K562 (cell line): ENCODE data around the gene GHRL. TPM values are rescaled to one million over a fixed set of nuclear protein-coding genes. Genes with fewer than 3 reads are reported as not detected.

Experiments
- ATAC-seq: fragments of 200-7000 bp; cut with Tn5 transposase; 3 replicates; pipeline ENCODE4 v1.9.1; 2020; ENCODE audit warnings: moderate library complexity
- BruUV-seq: library from RNA; stranded (reverse); fragments of 400-500 nt; replicated peaks from 2 replicates; lab custom pipeline; 2021; lab: Mats Ljungman, UMichigan
- CTCF ChIA-PET: fragments of 300-600 bp; formaldehyde crosslinking; extraction: SDS; loops from one replicate; lab custom pipeline; 2021; ENCODE audit warnings: low intra/inter-chr PET ratio; lab: Yijun Ruan, JAX
- POLR2A ChIA-PET: fragments of 300-600, 350-650 bp; sonication (Branson Sonifier 250); formaldehyde crosslinking; extraction: SDS; loops from one replicate; lab custom pipeline; 2021; ENCODE audit warnings: antibody characterized with exemption, inconsistent platforms; lab: Yijun Ruan, JAX
- DNase-seq, 4 experiments: peaks; one replicate each; pipeline versions ENCODE4 v3.0.0 to v3.0.0-alpha.2; 2011 to 2018; ENCODE audit warnings: low spot score in 3 of 4, mixed read lengths in 3 of 4; ENCODE audit errors: extremely low read depth in 1 of 4
- FAIRE-seq: peaks from 2 replicates; lab custom pipeline; 2011; peaks lifted over from hg19 to GRCh38; lab: Jason Lieb, UNC
- H2AFZ ChIP-seq: 2 replicates; pipeline ENCODE4 v1.6.0; 2011; ENCODE audit warnings: low read depth, low read length, control low read depth, inconsistent platforms
- H3K27ac ChIP-seq: fragments of 200-600 bp; 3 replicates; pipeline ENCODE4 v1.8.0; 2011; ENCODE audit warnings: low read depth, mild to moderate bottlenecking, control low read depth, inconsistent platforms, low read length, moderate library complexity, mixed read lengths; ENCODE audit errors: extremely low read depth
- H3K27me3 ChIP-seq, 2 experiments: fragments of 300-600 bp in 1 of 2; 2 replicates in 1 of 2; 3 replicates in 1 of 2; pipeline versions ENCODE4 v1.6.0 to v1.8.0; 2011; ENCODE audit warnings: inconsistent platforms in 2 of 2, low read length in 2 of 2, mild to moderate bottlenecking in 1 of 2, mixed read lengths in 1 of 2, moderate library complexity in 1 of 2; ENCODE audit not compliant: control insufficient read depth in 2 of 2, insufficient read depth in 2 of 2
- H3K36me3 ChIP-seq: fragments of 300-600 bp; 3 replicates; pipeline ENCODE4 v1.8.0; 2011; ENCODE audit warnings: mild to moderate bottlenecking, low read length, inconsistent platforms; ENCODE audit not compliant: control insufficient read depth, insufficient read depth
- H3K4me1 ChIP-seq, 2 experiments: fragments of 200-600 bp in 1 of 2; replicated peaks in 1 of 2; 2 replicates in 1 of 2; 3 replicates in 1 of 2; pipeline versions ENCODE4 v1.5.1 to v1.8.0; 2011; ENCODE audit warnings: inconsistent platforms in 2 of 2, low read length in 2 of 2, mild to moderate bottlenecking in 1 of 2, mixed read lengths in 1 of 2, moderate library complexity in 1 of 2; ENCODE audit not compliant: control insufficient read depth in 2 of 2, insufficient read depth in 2 of 2
- H3K4me2 ChIP-seq: 2 replicates; pipeline ENCODE4 v1.6.1; 2011; ENCODE audit warnings: low read length, control low read depth, inconsistent platforms, mixed read lengths; ENCODE audit not compliant: insufficient read depth
- H3K4me3 ChIP-seq: fragments of 200-600 bp; sonication (generic), shearing (Covaris generic); 2 replicates; pipeline ENCODE4 v1.5.1; 2016; ENCODE audit warnings: control low read depth, inconsistent platforms
- H3K79me2 ChIP-seq: fragments of 200-600 bp; 3 replicates; pipeline ENCODE4 v1.8.0; 2011; ENCODE audit warnings: low read length, inconsistent platforms; ENCODE audit not compliant: control insufficient read depth, insufficient read depth
- H3K9ac ChIP-seq, 2 experiments: 2 replicates each; pipeline versions ENCODE4 v1.6.0 to v1.6.1; 2011; ENCODE audit warnings: low read depth in 2 of 2, low read length in 2 of 2, control low read depth in 1 of 2, inconsistent platforms in 1 of 2, mild to moderate bottlenecking in 1 of 2, mixed read lengths in 1 of 2; ENCODE audit not compliant: insufficient read depth in 1 of 2
- H3K9me1 ChIP-seq: one replicate; pipeline ENCODE4 v1.6.0; 2011; ENCODE audit warnings: inconsistent platforms, mild to moderate bottlenecking, low read length, moderate library complexity; ENCODE audit not compliant: control insufficient read depth, insufficient read depth
- H3K9me3 ChIP-seq: replicated peaks from 2 replicates; pipeline ENCODE4 v1.5.1; 2011; ENCODE audit warnings: low read depth, low read length, inconsistent platforms; ENCODE audit not compliant: control insufficient read depth, insufficient read depth
- H4K20me1 ChIP-seq: replicated peaks from 2 replicates; pipeline ENCODE4 v1.6.1; 2011; ENCODE audit warnings: low read length, inconsistent platforms, mixed read lengths; ENCODE audit not compliant: control insufficient read depth, insufficient read depth
- CHCHD3 ChIP-seq: fragments of 250-450 bp; sonication (Bioruptor Pico); IDR thresholded peaks from 2 replicates; pipeline ENCODE4 v2.1.2; 2022; ENCODE audit warnings: mild to moderate bottlenecking
- ETV5 ChIP-seq: sonication (generic); formaldehyde crosslinking; IDR thresholded peaks from 2 replicates; pipeline ENCODE4 v1.4.0; 2020; ENCODE audit warnings: low read depth, mild to moderate bottlenecking, missing genetic modification reagents
- HEY1 ChIP-seq: fragments of 250-450 bp; sonication (Bioruptor Pico); IDR thresholded peaks from 2 replicates; pipeline ENCODE4 v1.5.0; 2020; ENCODE audit warnings: mild to moderate bottlenecking, moderate library complexity, borderline replicate concordance
- MTA1 ChIP-seq: fragments of 450-650 bp; IDR thresholded peaks from 2 replicates; pipeline ENCODE4 v1.6.1; 2017; ENCODE audit warnings: borderline replicate concordance
- PCBP2 ChIP-seq: fragments of 200-400 bp; formaldehyde crosslinking; IDR thresholded peaks from 2 replicates; pipeline ENCODE4 v1.6.1; 2018; ENCODE audit warnings: low read length, low read depth, mild to moderate bottlenecking, moderate library complexity; ENCODE audit not compliant: poor library complexity, severe bottlenecking
- POLR2H ChIP-seq: IDR thresholded peaks from 2 replicates; pipeline ENCODE4 v1.6.1; 2016; ENCODE audit warnings: missing genetic modification characterization, low read depth, mild to moderate bottlenecking, control low read depth, missing compliant biosample characterization, moderate library complexity
- PRPF4 ChIP-seq: fragments of 200-400 bp; formaldehyde crosslinking; IDR thresholded peaks from one replicate; pipeline ENCODE4 v1.6.1; 2017; ENCODE audit warnings: low read length, low read depth, mild to moderate bottlenecking; ENCODE audit not compliant: insufficient read depth, poor library complexity, severe bottlenecking
- ZNF316 ChIP-seq: fragments of 450-650 bp; IDR thresholded peaks from 2 replicates; pipeline ENCODE4 v1.6.1; 2016
- ZNF77 ChIP-seq: fragments of 250-450 bp; sonication (Bioruptor Pico); IDR thresholded peaks from 2 replicates; pipeline ENCODE4 v1.5.0; 2020
- WGBS: fragments of 100-300 bp; shearing (Covaris generic); methylation state at CpG from one replicate; pipeline ENCODE4 v1.1.6; 2016; ENCODE audit warnings: low coverage, mixed read lengths; ENCODE audit not compliant: insufficient coverage; ENCODE audit errors: missing lambda C conversion rate; 5-methylcytosine and 5-hydroxymethylcytosine counted together
- in situ Hi-C: fragments of 300-500 bp; cut with MboI; formaldehyde crosslinking; loops from 4 replicates; pipeline ENCODE4 v1.15.0; 2018; ENCODE audit warnings: inconsistent platforms, mixed read lengths
- intact Hi-C: fragments of 100-400 bp; cut with micrococcal nuclease; formaldehyde crosslinking; loops from 2 replicates; pipeline ENCODE4 v1.14.2; 2022
- polyA plus RNA-seq, 8 experiments: library from polyadenylated mRNA; depleted of rRNA in 4 of 8; stranded (reverse) in 5 of 8; unstranded in 3 of 8; fragments of >200 nt; fragmentation: Nextera tagmentation in 2 of 8; fragmentation: Illumina TruSeq in 1 of 8; extraction: Ambion mirVana in 2 of 8; extraction: Trizol in 1 of 8; gene quantifications; 2 replicates each; pipeline versions ENCODE4 v1.2.1 to v1.2.3, GENCODE V29; 2011 to 2014; ENCODE audit warnings: inconsistent platforms in 1 of 8, missing spikeins in 1 of 8
- total RNA-seq, 7 experiments: library from RNA; depleted of rRNA in 6 of 7; stranded (reverse); fragments of >200 nt in 6 of 7; fragmentation: Illumina TruSeq in 2 of 7; extraction: Trizol in 2 of 7; gene quantifications; 2 replicates each; pipeline versions ENCODE4 v1.2.1 to v1.2.3, GENCODE V29; 2011 to 2021; ENCODE audit warnings: low replicate concordance in 1 of 7
- TF ChIP-seq, protein P1 (sequence below): fragments of 150-350 bp; IDR thresholded peaks from 2 replicates; pipeline ENCODE4 v1.6.1; 2014; ENCODE audit warnings: low read depth, mild to moderate bottlenecking, low read length, borderline replicate concordance
- TF ChIP-seq, protein P2 (sequence below), 2 experiments: fragments of 200-800 bp in 1 of 2; sonication (Bioruptor generic) in 1 of 2; sonication (generic) in 1 of 2; formaldehyde crosslinking in 1 of 2; IDR thresholded peaks in 1 of 2; conservative IDR thresholded peaks in 1 of 2; 2 replicates each; pipeline versions ENCODE4 v1.5.0 to v1.6.1; 2016 to 2020; ENCODE audit warnings: missing compliant biosample characterization in 1 of 2, missing genetic modification characterization in 1 of 2, missing genetic modification reagents in 1 of 2
- TF ChIP-seq, protein P3 (sequence below): fragments of 250-450 bp; sonication (Bioruptor Pico); IDR thresholded peaks from 2 replicates; pipeline ENCODE4 v1.4.0; 2020; ENCODE audit warnings: mild to moderate bottlenecking, moderate library complexity
- TF ChIP-seq, protein P4 (sequence below), 3 experiments: fragments of 200-800 bp in 1 of 3; sonication (Bioruptor generic) in 1 of 3; sonication (generic) in 1 of 3; formaldehyde crosslinking in 1 of 3; IDR thresholded peaks; 2 replicates each; pipeline versions ENCODE4 v1.6.1 to v1.8.0; 2016 to 2022; ENCODE audit warnings: mild to moderate bottlenecking in 2 of 3, missing compliant biosample characterization in 2 of 3, missing genetic modification characterization in 2 of 3, missing genetic modification reagents in 1 of 3

GHRL gene
- total and polyA plus RNA-seq, 9 of the 15 experiments (the other 6 are each of a cell fraction or from before 2014, with no cell fraction given): 0.08 to 0.29 (median 0.15) TPM; not detected in 5

DNA sequence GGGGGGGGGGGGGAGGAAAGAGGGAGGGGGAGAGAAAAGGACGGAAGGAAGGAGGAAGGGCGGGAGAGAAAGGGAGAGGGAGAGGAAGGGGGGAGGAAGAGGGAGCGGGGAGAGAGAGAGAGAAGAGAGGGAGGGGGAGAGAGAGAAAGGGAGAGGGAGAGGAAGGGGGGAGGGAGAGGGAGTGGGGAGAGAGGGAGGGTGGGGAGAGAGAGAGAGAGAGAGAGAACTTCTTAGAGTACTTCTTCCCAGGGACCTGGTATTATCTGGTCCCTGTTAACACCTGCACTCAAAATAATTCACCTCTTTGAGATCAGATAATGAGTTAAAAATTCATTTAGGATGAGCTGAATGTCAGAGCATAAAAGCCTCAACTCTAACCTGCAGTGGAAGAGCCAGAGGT, 27.1 kb upstream of the GHRL start:
- DNase-seq: peak in 1 of 4 experiments; percentile 34
- intact Hi-C loops: loop anchor here (2.0 to 10.0 kb wide), 4 partner anchors 71 to 595 kb away; partner anchors contain the start of genes FANCD2, IRAK2 and TATDN2
- Histone ChIP-seq H3K36me3 (peaks cover 50% of the 10 kb centered on the region), H3K9me3 (no peaks in the 10 kb centered on the region), H3K9ac (peak overlapping the region; percentile 98 to 100; a peak in 3 of 4 replicates), H3K4me1 (peaks cover 5% of the 10 kb centered on the region in 2 experiments; a peak in 3 of 5 replicates), H3K4me3 (peak overlapping the region; percentile 93), H3K79me2 (peaks cover 41% of the 10 kb centered on the region), H3K9me1 (peaks cover 9% of the 10 kb centered on the region), H3K4me2 (peak overlapping the region; percentile 100), H3K27ac (peak overlapping the region; percentile 92), H2AFZ (no peak overlapping the region), H4K20me1 (peaks cover 25% of the 10 kb centered on the region), H3K27me3 (peaks cover 4 to 11% of the 10 kb centered on the region in 2 experiments; a peak in 3 of 5 replicates)
- ChIA-PET CTCF (no interaction called here), POLR2A (interaction anchor here (1.1 to 4.0 kb wide), 9 partner anchors 10 to 588 kb away, joined by 3 to 39 read pairs (median 6); partner anchors contain the start of genes BRPF1 and GHRL)
- WGBS: 0% methylated on average over 1 of the region's 3 CpGs
- no TSS peak for BruUV-seq
- no peak for ATAC-seq
- in situ Hi-C loops: loop anchor here (25.0 kb wide), 1 partner anchor 808 kb away; no protein-coding TSS in a partner anchor
- no peak for FAIRE-seq
- TF ChIP-seq CHCHD3 (CRISPR knock-in tag) (no peak), MTA1 (no peak), ZNF77 (CRISPR knock-in tag) (no peak), HEY1 (CRISPR knock-in tag) (no peak), PCBP2 (peak; percentile 70), PRPF4 (no peak), ZNF316 (no peak), POLR2H (no peak), ETV5 (CRISPR knock-in tag) (no peak)
- TF ChIP-seq, protein P1, sequence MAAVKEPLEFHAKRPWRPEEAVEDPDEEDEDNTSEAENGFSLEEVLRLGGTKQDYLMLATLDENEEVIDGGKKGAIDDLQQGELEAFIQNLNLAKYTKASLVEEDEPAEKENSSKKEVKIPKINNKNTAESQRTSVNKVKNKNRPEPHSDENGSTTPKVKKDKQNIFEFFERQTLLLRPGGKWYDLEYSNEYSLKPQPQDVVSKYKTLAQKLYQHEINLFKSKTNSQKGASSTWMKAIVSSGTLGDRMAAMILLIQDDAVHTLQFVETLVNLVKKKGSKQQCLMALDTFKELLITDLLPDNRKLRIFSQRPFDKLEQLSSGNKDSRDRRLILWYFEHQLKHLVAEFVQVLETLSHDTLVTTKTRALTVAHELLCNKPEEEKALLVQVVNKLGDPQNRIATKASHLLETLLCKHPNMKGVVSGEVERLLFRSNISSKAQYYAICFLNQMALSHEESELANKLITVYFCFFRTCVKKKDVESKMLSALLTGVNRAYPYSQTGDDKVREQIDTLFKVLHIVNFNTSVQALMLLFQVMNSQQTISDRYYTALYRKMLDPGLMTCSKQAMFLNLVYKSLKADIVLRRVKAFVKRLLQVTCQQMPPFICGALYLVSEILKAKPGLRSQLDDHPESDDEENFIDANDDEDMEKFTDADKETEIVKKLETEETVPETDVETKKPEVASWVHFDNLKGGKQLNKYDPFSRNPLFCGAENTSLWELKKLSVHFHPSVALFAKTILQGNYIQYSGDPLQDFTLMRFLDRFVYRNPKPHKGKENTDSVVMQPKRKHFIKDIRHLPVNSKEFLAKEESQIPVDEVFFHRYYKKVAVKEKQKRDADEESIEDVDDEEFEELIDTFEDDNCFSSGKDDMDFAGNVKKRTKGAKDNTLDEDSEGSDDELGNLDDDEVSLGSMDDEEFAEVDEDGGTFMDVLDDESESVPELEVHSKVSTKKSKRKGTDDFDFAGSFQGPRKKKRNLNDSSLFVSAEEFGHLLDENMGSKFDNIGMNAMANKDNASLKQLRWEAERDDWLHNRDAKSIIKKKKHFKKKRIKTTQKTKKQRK: no peak
- TF ChIP-seq, protein P2, sequence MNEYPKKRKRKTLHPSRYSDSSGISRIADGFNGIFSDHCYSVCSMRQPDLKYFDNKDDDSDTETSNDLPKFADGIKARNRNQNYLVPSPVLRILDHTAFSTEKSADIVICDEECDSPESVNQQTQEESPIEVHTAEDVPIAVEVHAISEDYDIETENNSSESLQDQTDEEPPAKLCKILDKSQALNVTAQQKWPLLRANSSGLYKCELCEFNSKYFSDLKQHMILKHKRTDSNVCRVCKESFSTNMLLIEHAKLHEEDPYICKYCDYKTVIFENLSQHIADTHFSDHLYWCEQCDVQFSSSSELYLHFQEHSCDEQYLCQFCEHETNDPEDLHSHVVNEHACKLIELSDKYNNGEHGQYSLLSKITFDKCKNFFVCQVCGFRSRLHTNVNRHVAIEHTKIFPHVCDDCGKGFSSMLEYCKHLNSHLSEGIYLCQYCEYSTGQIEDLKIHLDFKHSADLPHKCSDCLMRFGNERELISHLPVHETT (CRISPR knock-in tag; conservative IDR thresholded peaks at IDR 0.05 in 1 of 2, IDR thresholded peaks at IDR 0.05 in 1 of 2): no peak
- TF ChIP-seq, protein P3, sequence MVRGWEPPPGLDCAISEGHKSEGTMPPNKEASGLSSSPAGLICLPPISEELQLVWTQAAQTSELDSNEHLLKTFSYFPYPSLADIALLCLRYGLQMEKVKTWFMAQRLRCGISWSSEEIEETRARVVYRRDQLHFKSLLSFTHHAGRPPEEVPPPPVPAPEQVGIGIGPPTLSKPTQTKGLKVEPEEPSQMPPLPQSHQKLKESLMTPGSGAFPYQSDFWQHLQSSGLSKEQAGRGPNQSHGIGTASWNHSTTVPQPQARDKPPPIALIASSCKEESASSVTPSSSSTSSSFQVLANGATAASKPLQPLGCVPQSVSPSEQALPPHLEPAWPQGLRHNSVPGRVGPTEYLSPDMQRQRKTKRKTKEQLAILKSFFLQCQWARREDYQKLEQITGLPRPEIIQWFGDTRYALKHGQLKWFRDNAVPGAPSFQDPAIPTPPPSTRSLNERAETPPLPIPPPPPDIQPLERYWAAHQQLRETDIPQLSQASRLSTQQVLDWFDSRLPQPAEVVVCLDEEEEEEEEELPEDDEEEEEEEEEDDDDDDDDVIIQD (CRISPR knock-in tag): no peak
- TF ChIP-seq, protein P4, sequence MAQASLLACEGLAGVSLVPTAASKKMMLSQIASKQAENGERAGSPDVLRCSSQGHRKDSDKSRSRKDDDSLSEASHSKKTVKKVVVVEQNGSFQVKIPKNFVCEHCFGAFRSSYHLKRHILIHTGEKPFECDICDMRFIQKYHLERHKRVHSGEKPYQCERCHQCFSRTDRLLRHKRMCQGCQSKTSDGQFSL (CRISPR knock-in tag; IDR thresholded peaks at IDR 0.05): no peak
- TF ChIP-seq, protein P4 (tag; IDR thresholded peaks at IDR 0.05): 0 out of 4 replicates have a peak, but pooled peaks of 1 of the 2 experiments have one; percentile 11
